Prostate gland (tissue), 2 donors: Measurements from ENCODE around the gene FOLR2. TPM values are rescaled to one million over a fixed set of nuclear protein-coding genes. Genes with fewer than 3 reads are reported as not detected.
"Not testable (repeated sequence)": the region's sequence is repeated elsewhere in the genome, so short reads cannot be mapped to it uniquely, and the experiment has no call there.

Experiments used
- DNase-seq: peaks from one replicate; pipeline ENCODE4 v3.0.0-alpha.2; 2019; ENCODE audit warnings: low spot score
- H3K27ac ChIP-seq, 2 donors: fragments of 200-600 bp; sonication (generic); 2 replicates each; pipeline ENCODE4 v1.5.1; 2017 to 2019
- H3K27me3 ChIP-seq: fragments of 200-600 bp; sonication (generic); replicated peaks from 2 replicates; pipeline ENCODE4 v1.5.1; 2019; ENCODE audit not compliant: insufficient read depth
- H3K36me3 ChIP-seq, 2 donors: fragments of 200-600 bp; sonication (generic); 1 replicate in 1 of 2; 2 replicates in 1 of 2; pipeline versions ENCODE4 v1.5.1 to v1.8.1; 2017 to 2019
- H3K4me1 ChIP-seq: fragments of 200-600 bp; sonication (generic); replicated peaks from 2 replicates; pipeline ENCODE4 v1.5.1; 2019
- H3K4me3 ChIP-seq, 2 donors: fragments of 200-600 bp; sonication (generic); 2 replicates each; pipeline ENCODE4 v1.5.1; 2017 to 2019
- H3K9me3 ChIP-seq: fragments of 200-600 bp; sonication (generic); 2 replicates; pipeline ENCODE4 v1.5.1; 2017
- CTCF ChIP-seq, 4 experiments: fragments of 200-600 bp in 2 of 4; fragments of 450-650 bp in 2 of 4; sonication (generic) in 2 of 4; IDR thresholded peaks; 1 replicate in 3 of 4; 2 replicates in 1 of 4; pipeline ENCODE4 v1.5.1; 2016 to 2019; ENCODE audit warnings: antibody characterized with exemption in 4 of 4, mild to moderate bottlenecking in 2 of 4, moderate library complexity in 2 of 4
- POLR2A ChIP-seq: fragments of 450-650 bp; IDR thresholded peaks from one replicate; pipeline ENCODE4 v1.6.1; 2016; ENCODE audit warnings: antibody characterized with exemption, mild to moderate bottlenecking
- POLR2AphosphoS5 ChIP-seq: sonication (generic); formaldehyde crosslinking; IDR thresholded peaks from one replicate; pipeline ENCODE4 v1.6.1; 2017; ENCODE audit warnings: antibody characterized with exemption
- WGBS: methylation state at CpG from one replicate; pipeline ENCODE4 v1.1.5; 2018; 5-methylcytosine and 5-hydroxymethylcytosine counted together
- intact Hi-C: fragments of 100-400 bp; cut with DNase I; formaldehyde crosslinking; loops from one replicate; pipeline ENCODE4 v1.14.2; 2022
- total RNA-seq, 2 donors: library from RNA; depleted of rRNA; stranded (reverse); fragments of >200 nt; gene quantifications; one replicate each; pipeline ENCODE4 v1.1.0, GENCODE V29; 2016

The FOLR2 gene
- total RNA-seq, 2 donors from 2014 or later: 0.87 to 23.9 TPM

- 70% methylated on average over 2 of the region's 2 CpGs for WGBS
- no peak for DNase-seq
- TF ChIP-seq POLR2AphosphoS5: no peak
- TF ChIP-seq CTCF (IDR thresholded peaks at IDR 0.05): no peak
- no peak for TF ChIP-seq POLR2A
- no peak overlapping the region for H3K4me3 ChIP-seq
- intact Hi-C loops: no loop called here
- no peaks in the 10 kb centered on the region for H3K27me3 ChIP-seq
- H3K36me3 ChIP-seq: no peaks in the 10 kb centered on the region
- H3K27ac ChIP-seq: no peak overlapping the region
- no peaks in the 10 kb centered on the region for H3K9me3 ChIP-seq
- H3K4me1 ChIP-seq: no peaks in the 10 kb centered on the region
Observed at GRCh38 chr11:72257570-72257969, 41.0 kb downstream of the FOLR2 start.

- Histone ChIP-seq H3K36me3 (no peaks in the 10 kb centered on the region), H3K27me3 (no peaks in the 10 kb centered on the region), H3K27ac (no peak overlapping the region), H3K9me3 (no peaks in the 10 kb centered on the region), H3K4me3 (no peak overlapping the region), H3K4me1 (no peaks in the 10 kb centered on the region)
- intact Hi-C loops: no loop called here
- DNase-seq: no peak
- 90% methylated on average over 2 of the region's 2 CpGs for WGBS
- TF ChIP-seq POLR2AphosphoS5 (no peak), POLR2A (no peak), CTCF (IDR thresholded peaks at IDR 0.05) (no peak)
Observed at GRCh38 chr11:72259490-72259889, 42.9 kb downstream of the FOLR2 start.

DNA sequence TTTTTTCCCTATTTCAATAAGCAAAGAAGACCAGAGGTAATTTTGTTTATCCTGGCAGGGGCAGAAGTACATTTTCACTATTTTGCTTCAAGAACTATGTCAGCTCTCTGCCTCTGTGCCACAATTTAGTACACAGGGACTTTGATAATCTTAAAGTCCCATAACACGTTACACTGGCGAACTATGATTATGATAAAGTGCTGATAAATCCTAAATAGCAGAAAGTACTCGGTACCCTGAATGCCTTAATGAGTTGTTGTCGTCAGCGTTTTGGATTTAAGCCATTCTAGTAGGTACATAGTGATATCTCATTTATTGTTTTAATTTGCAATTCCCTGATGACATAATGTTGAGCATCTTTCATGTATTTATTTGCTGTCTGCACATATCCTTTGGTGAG is 44.0 kb downstream of the FOLR2 start:
- Histone ChIP-seq H3K4me3 (no peak overlapping the region), H3K36me3 (no peaks in the 10 kb centered on the region), H3K9me3 (no peaks in the 10 kb centered on the region), H3K27me3 (no peaks in the 10 kb centered on the region), H3K27ac (no peak overlapping the region), H3K4me1 (no peaks in the 10 kb centered on the region)
- TF ChIP-seq POLR2AphosphoS5 (no peak), CTCF (IDR thresholded peaks at IDR 0.05) (no peak), POLR2A (no peak)
- intact Hi-C loops: no loop called here
- 41% methylated on average over 5 of the region's 5 CpGs for WGBS
- DNase-seq: no peak

DNA sequence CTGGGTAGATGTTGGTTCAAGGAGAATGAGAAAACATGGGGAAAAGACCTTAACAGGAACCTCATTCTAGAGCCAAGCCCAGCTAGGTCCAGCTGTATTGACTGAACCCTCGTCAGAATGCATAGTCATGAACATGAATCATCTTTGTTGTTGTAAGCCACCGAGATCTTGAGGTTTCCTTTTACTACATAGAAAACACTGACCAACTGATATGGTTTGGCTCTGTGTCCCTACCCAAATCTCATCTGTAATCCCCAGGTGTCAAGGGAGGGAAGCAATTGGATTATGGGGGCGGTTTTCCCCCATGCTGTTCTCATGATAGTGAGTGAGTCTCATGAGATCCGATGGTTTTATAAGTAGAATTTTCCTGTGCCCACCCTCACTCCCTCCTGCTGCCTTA is 46.8 kb downstream of the FOLR2 start:
- Histone ChIP-seq H3K36me3 (no peaks in the 10 kb centered on the region), H3K4me1 (no peaks in the 10 kb centered on the region), H3K27me3 (peaks cover 2% of the 10 kb centered on the region), H3K9me3 (no peaks in the 10 kb centered on the region), H3K4me3 (no peak overlapping the region), H3K27ac (no peak overlapping the region)
- TF ChIP-seq CTCF (IDR thresholded peaks at IDR 0.05) (no peak), POLR2A (no peak), POLR2AphosphoS5 (no peak)
- DNase-seq: no peak
- 63% methylated on average over 4 of the region's 4 CpGs for WGBS
- intact Hi-C loops: no loop called here

- H3K4me3 ChIP-seq: no peak overlapping the region
- H3K9me3 ChIP-seq: no peaks in the 10 kb centered on the region
- H3K4me1 ChIP-seq: no peaks in the 10 kb centered on the region
- TF ChIP-seq CTCF (IDR thresholded peaks at IDR 0.05) (no peak), POLR2A (no peak), POLR2AphosphoS5 (no peak)
- peaks cover 2% of the 10 kb centered on the region for H3K27me3 ChIP-seq
- no peak overlapping the region for H3K27ac ChIP-seq
- H3K36me3 ChIP-seq: no peaks in the 10 kb centered on the region
- intact Hi-C loops: no loop called here
- no peak for DNase-seq
Observed at GRCh38 chr11:72265951-72266350, 49.4 kb downstream of the FOLR2 start.

GRCh38 chr11:72266960-72267359 is 50.4 kb downstream of the FOLR2 start:
- H3K4me1 ChIP-seq, H3K4me3 ChIP-seq, H3K27ac ChIP-seq, intact Hi-C loops, H3K9me3 ChIP-seq, DNase-seq, H3K27me3 ChIP-seq, H3K36me3 ChIP-seq: not testable (repeated sequence)
- 86% methylated on average over 5 of the region's 5 CpGs for WGBS
